GM23248 (cell line): Measurements from ENCODE around the gene CCDC169.

ENCODE experiments used
- EZH2 ChIP-seq: fragments of 200-600 bp; sonication (generic); IDR thresholded peaks from 2 replicates; pipeline ENCODE4 v1.6.1; 2018; ENCODE audit warnings: antibody characterized with exemption, mild to moderate bottlenecking; ENCODE audit not compliant: insufficient read depth, poor library complexity, severe bottlenecking
- EZH2phosphoT487 ChIP-seq: fragments of 200-600 bp; sonication (generic); IDR thresholded peaks from 2 replicates; pipeline ENCODE4 v1.6.1; 2018; ENCODE audit warnings: antibody characterized with exemption, moderate library complexity, mild to moderate bottlenecking, low read depth; ENCODE audit not compliant: insufficient read depth

DNA sequence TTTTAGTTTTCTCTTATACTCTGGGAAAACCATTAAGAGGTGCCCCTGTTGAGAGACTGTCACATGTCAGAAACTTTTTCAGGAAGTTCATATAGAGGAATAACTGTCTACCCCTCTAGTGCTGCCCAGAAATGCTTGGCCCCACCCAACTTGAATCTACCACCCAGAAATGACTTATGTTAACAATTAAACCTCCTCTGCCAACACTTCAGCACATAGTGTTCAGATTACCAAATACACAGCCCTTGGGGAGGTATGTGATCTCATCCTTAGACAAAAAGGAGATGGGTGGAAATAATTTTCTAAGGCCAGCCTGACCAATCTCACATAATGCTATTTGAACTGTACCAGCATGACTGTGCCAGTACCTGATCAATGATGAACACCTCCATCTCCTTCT, 35.6 kb downstream of the CCDC169 start:
- TF ChIP-seq EZH2, result no peak
- no peak for TF ChIP-seq EZH2phosphoT487
